Kasumi-1 (cell line): Measurements from ENCODE around the gene SSPN.

Source experiments
- DNase-seq, 2 experiments: peaks; one replicate each; lab custom pipeline; 2025; lab: John Stamatoyannopoulos, UW

SSPN gene

GRCh38 chr12:26285401-26285800 lies 90.0 kb downstream of the SSPN start:
- no peak for DNase-seq

DNA sequence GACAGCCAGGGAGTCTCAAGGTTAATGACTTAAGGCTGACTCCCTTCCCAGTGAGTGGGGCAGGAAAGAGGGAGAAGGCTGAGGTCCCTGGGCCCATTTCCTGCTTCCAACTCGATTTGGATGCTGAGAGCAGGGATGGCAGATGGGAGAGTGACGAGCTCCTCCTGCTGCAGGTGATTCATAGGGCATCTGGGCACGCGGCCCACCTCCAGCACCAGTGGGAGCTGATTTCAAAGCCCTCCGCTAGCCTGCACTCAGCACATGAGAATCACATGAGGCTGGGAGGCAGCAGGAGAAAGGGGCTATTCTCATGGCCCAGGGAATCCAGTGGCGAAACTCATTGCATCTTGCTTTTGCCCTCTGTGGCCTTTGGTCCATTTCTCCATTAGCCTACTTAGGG lies 90.8 kb downstream of the SSPN start:
- DNase-seq: no peak

DNA sequence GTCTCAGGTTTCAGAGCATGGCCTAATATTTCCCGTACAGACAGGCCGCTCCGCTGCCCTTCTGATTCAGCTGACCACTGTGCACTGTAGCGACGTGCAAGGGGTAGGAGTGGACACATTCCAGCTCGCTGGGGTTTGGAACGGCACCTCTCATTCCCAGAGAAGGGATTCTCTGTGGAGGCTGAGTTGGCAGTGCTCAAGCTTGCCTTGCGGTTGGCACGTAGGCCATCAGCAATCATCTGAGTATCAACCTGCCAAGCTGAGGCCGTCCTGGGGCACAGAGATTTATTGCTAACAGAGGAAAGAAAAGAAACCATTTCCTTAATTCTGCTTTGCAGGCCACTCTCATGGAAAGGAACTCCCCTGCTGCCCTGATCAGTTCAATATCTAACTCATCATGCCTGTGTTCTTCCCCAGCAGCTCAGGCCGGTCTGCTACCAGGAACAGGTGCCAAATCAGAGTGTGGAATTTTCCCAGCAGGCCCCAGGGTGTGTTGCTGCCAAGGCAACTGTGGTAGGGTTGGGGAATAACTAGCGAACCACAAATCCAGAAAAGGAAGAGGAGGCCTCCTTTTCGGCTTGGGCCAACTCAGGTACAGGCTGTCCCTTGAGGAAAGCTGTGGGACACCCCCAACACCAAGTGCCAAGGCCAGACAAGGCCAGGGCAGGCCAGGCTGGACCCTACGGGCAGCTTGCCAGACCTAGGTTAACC lies 92.5 kb downstream of the SSPN start:
- DNase-seq: no peak

- DNase-seq: no peak
These were observed 95.2 kb downstream of the SSPN start for GRCh38 chr12:26290565-26290964.

DNA sequence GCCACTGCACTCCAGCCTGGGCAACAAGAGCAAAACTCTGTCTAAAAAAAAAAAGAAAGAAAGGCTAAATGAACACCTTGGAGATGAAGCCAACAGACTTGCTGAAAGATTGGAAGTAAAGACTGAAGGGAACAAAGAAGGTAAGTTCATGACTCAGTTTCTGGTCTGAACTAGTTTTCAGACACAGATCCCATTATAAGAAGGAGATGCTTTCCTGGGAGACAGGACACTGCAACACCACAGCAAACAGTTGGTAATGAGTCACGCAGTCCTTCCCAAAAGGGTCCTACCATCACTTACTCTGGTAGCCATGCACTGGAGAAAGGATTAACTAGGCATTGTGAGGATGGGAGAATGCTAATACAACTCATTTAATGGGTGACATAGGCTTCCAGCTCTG lies 97.2 kb downstream of the SSPN start:
- DNase-seq: no peak

GRCh38 chr12:26293612-26294011 lies 98.2 kb downstream of the SSPN start:
- no peak for DNase-seq

GRCh38 chr12:26295001-26295400 lies 99.6 kb downstream of the SSPN start:
- DNase-seq: no peak

DNA sequence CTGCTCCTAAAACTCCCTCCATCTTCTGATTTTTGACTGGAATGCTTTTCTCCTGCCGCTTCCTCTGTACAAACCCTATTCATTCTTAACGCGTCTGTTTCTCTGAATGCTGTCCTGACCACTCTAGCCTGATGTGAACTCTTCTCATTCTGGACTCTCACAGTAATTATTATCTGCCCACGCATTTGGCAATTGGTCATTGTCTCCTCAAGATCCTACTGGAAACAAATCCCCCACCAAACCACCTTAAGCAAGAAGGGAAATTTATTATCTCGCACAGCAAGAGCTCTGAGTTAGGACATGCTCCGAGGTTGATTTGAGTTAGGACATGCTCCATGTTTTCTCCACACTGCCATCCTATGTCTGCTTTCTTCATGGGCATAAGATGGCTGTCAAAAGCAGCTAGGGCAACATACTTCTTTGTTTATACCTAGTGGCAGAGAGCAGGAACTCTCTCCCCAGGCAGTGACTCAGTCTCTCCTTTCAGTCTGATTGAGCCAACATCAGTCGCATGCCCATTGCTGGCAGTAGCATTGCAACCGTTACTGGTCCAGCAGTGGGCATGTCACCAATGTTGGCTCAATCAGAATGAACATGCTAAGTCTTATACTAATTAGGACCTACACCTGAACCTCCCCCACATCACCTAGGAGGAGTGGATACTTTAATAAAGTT lies 102.2 kb downstream of the SSPN start:
- DNase-seq: no peak

DNA sequence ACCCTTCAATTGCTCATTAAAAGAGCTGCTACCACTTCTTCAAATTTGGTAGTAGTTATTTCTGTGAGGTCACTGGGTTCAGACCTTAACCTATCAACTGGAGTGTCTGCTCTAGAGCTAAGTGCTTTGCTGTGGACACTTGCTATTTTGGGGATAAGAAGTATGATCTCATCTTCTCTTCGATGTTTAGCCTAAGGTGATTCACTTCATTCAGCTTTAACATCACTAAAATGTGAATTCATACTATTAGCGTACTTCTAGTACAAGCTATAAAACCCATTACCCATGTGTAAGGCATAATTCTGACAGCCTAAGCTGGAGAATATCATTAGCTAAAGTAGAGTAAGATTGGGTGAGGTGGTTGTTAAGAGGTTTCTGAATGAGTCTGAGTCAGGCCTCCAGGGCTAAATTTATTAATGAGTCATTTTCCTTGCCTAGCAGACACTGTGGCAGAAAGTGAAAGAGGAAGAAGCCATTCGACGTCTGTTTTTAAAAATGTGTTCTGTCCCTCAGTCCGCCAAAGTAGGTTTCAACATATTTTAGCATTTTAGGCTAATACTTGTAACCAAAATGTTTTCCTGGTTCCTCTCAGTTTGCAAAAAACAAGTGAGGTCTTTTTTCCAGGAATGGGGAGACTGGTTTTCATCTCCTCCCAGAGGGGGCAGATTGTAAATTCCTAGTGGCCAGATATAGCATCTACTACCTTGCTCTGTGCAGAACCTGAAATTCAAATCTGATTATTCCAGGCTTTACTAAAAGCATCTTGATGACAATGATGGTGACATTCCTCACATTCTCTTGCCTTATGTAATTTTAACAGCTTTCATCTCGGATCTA lies 103.6 kb downstream of the SSPN start:
- peak; percentile 89 to 92 for DNase-seq

DNA sequence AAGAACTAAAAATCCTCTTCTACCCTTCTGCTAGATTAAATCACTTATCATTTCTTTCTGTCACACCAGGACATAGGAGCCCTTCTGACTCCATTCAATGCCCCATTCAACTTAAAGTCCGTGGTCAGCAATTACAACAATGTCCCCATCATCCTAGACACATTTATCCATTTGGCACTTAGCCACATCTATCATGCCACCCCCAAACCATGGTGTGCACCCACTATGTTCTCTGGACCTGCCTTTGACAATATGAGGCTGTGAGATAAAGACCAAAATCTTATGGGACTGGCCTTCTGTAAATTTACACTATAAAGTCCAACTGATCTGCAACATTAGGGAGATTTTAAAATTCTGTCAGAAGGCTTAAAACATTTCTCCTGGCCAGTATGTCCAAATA lies 104.4 kb downstream of the SSPN start:
- no peak for DNase-seq
